PFSK-1 (cell line): ENCODE data around the gene WDR31.
A peak's percentile ranks its signal among the peaks of the same experiment; 100 is the strongest.

ENCODE experiments used
- FOXP2 ChIP-seq: optimal IDR thresholded peaks from 2 replicates; pipeline ENCODE3; 2011; ENCODE audit warnings: borderline replicate concordance, control low read depth, inconsistent platforms; ENCODE audit not compliant: insufficient read depth; ENCODE audit errors: extremely low read length, extremely low read depth
- POLR2AphosphoS5 ChIP-seq: IDR thresholded peaks from 2 replicates; pipeline ENCODE4 v1.6.1; 2012; ENCODE audit warnings: low read depth, mild to moderate bottlenecking, control low read depth, low read length, moderate library complexity
- SIN3A ChIP-seq: IDR thresholded peaks from 2 replicates; pipeline ENCODE4 v1.6.1; 2012; ENCODE audit warnings: mild to moderate bottlenecking, low read length, moderate library complexity, borderline replicate concordance; ENCODE audit not compliant: insufficient read depth
- TAF1 ChIP-seq: IDR thresholded peaks from 2 replicates; pipeline ENCODE4 v1.6.1; 2012; ENCODE audit warnings: low read length, control low read depth, borderline replicate concordance; ENCODE audit not compliant: insufficient read depth
- TF ChIP-seq, protein P1 (sequence below), 2 experiments: IDR thresholded peaks; 2 replicates each; pipeline versions ENCODE4 v1.6.1 to v1.8.0; 2011 to 2012; ENCODE audit warnings: low read depth in 2 of 2, low read length in 2 of 2, control low read depth in 1 of 2, inconsistent platforms in 1 of 2, mild to moderate bottlenecking in 1 of 2, moderate library complexity in 1 of 2; ENCODE audit not compliant: insufficient read depth in 1 of 2

Gene WDR31

DNA sequence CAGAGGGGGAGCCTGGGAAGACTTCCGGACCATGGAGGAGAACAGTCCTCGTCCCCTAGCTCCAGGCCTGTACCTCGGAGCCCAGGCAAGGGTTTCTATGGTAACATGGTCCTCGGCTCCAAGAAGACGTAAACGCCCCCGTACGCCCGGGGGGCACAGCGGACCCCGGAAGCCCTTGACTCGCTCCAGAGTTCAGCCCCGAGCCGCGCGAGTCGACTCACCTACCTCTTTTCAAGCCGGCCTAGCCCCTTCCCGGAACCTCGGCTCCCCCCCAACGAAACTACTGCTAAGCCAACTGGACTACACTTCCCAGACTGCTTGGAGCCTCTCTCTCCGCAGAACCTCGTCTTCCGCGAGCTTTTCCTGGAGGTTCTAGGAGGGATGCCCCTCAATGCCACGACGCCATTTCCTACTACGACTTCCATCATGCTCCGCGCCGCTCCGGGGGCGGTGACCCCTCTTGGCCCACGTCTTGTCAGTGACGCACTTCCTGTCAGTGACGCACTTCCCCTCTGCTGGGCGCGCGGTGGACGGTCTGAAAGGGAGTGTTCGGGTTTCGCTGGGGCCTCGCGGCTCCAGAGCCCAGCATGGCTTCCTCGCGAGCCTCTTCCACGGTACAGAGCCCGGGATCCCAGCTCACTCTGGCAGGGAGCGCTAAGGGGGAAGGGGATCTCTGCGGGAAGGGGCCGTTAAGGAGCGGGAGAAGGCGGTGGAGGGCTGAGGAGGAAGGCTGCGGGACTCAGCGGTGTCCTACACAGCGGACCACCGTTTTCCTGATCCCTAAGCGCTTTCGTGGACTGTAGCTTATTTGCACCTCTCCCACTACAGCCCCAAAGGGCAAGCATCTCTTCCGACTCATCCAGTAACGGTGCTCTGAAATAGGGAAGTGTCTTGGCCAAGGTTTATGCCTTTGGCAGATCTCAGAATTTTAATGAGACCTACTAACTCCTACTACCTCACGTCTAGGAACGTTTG is 64.6 kb downstream of the WDR31 start, which contains the start of the genes CDC26 and PRPF4:
TSS of gene CDC26 (minus strand) at position 416 of the 975 bp plus-strand sequence. CDS start 3,065 bp downstream, outside the sequence.
TSS of gene PRPF4 (plus strand) at position 502 of the 975 bp plus-strand sequence. CDS start at position 588, 86 bp downstream.
- peak; percentile 99 for TF ChIP-seq POLR2AphosphoS5
- TF ChIP-seq TAF1 = peak; percentile 86
- TF ChIP-seq, protein P1, sequence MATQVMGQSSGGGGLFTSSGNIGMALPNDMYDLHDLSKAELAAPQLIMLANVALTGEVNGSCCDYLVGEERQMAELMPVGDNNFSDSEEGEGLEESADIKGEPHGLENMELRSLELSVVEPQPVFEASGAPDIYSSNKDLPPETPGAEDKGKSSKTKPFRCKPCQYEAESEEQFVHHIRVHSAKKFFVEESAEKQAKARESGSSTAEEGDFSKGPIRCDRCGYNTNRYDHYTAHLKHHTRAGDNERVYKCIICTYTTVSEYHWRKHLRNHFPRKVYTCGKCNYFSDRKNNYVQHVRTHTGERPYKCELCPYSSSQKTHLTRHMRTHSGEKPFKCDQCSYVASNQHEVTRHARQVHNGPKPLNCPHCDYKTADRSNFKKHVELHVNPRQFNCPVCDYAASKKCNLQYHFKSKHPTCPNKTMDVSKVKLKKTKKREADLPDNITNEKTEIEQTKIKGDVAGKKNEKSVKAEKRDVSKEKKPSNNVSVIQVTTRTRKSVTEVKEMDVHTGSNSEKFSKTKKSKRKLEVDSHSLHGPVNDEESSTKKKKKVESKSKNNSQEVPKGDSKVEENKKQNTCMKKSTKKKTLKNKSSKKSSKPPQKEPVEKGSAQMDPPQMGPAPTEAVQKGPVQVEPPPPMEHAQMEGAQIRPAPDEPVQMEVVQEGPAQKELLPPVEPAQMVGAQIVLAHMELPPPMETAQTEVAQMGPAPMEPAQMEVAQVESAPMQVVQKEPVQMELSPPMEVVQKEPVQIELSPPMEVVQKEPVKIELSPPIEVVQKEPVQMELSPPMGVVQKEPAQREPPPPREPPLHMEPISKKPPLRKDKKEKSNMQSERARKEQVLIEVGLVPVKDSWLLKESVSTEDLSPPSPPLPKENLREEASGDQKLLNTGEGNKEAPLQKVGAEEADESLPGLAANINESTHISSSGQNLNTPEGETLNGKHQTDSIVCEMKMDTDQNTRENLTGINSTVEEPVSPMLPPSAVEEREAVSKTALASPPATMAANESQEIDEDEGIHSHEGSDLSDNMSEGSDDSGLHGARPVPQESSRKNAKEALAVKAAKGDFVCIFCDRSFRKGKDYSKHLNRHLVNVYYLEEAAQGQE (IDR thresholded peaks at IDR 0.05; ENCODE audit: insufficient read depth in 1 of 2, low read depth in 2 of 2, low read length in 2 of 2) = 0 out of 4 replicates have a peak, but pooled peaks have one; percentile 28 to 55
- 0 out of 2 replicates have a peak, but pooled peaks have one; percentile 69 for TF ChIP-seq SIN3A
- peak; percentile 76 for TF ChIP-seq FOXP2

DNA sequence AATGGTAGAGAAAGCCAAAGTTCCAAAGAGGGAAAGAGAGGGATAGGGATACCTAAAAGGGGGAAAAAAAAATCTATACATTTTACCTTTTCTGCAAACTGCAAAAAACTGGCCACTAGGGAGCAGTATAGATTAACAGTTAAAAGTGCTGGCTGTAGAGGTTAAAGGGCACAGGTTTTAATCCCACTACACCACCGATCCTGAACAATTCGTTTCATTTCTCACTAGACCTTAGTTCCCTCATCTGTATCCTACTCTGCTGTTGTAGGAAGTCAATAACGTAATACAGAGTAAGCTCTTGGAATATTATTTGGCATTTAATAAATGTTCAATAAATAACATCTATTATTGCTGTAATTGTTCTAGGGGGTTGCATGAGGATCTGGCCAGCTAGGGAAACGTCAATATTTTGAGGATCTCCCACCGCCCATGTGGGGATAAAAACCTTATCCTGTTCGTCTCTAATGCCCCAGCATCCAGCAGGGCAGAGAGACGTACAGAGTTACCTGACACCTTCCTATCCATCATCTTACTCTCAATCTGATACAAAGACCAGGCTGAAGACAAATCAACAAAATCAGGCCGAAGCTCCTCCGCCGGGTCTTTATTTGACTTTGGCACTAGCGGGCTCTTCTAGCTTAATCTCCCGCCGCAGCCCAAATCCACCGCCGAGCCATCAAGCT is 65.5 kb downstream of the WDR31 start:
- TF ChIP-seq FOXP2 = no peak

DNA sequence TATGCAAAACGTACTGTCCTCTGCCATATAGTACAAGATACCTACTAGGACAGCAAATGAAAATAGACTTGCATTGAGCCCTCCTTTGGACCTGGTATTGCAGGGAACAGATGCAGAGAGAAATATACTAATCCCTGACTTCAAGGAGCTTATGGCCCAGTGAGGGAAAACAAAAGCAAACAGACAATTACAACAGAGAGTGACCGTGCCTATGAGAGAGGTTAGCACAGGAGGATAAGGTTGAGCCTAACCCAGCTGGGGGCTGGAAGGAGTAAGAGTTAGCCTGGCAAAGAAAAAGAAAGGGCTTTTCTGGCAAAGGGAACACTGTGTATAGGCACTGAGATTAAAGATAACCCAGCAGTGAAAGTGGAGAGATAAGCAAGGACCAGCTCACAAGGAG is 70.2 kb downstream of the WDR31 start:
- TF ChIP-seq, protein P1 (IDR thresholded peaks at IDR 0.05; ENCODE audit: insufficient read depth in 1 of 2, low read depth in 2 of 2, low read length in 2 of 2) = no peak
- no peak for TF ChIP-seq SIN3A
- TF ChIP-seq FOXP2 = no peak
- TF ChIP-seq POLR2AphosphoS5 = no peak
- TF ChIP-seq TAF1 = no peak

DNA sequence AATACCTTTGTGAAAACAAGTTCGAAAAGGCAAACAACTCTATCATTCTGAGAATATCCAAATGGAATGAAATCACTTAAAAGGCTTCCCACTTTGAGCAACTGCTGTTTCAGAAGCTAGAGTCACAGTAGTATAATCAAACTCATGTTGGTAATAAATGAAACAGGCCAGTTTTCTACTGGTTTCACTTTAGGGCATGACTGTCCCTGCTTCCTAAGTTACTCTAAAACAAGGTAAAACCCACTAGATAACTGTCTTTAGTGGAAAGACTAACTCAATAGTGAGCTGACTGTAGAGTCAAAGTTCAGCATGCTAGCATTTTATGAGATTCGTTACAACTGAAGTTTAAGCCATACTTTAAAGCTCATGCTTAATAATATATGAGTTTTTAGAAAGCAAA is 70.7 kb downstream of the WDR31 start:
- TF ChIP-seq SIN3A = no peak
- TF ChIP-seq, protein P1 (IDR thresholded peaks at IDR 0.05; ENCODE audit: insufficient read depth in 1 of 2, low read depth in 2 of 2, low read length in 2 of 2) = no peak
- no peak for TF ChIP-seq POLR2AphosphoS5
- no peak for TF ChIP-seq TAF1
- TF ChIP-seq FOXP2 = no peak

DNA sequence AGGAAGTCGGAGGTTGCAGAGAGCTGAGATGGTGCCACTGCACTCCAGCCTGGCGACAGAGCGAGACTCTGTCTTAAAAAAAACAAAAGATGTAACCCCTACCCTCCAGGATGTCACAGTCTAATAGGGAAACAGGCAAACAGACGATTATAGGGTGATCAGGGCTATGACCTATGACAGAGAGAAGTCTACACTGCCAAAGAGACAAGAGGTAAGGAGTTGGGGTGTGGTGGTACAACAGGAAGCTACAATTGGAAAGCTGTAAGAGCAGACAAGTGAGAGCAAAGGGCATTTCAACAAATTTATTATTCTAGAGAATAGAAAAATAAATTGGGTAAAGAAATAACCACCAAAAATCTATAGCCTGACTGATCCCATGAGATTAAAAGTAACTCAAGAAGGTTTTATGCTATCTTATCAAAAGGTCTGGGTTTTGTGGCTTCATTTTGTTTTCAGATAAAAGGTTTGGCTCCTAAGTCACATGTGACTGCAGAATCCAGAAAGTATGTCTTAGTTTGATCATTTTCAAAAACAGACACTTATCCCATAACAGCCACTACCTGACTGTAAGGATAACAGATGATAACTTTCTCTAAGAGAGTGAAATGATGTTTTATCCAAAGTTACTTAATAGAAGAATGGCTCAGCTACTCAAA is 72.0 kb downstream of the WDR31 start:
- TF ChIP-seq FOXP2 (no peak), POLR2AphosphoS5 (no peak), SIN3A (no peak), TAF1 (no peak)
- TF ChIP-seq, protein P1 (IDR thresholded peaks at IDR 0.05; ENCODE audit: insufficient read depth in 1 of 2, low read depth in 2 of 2, low read length in 2 of 2) = no peak
